H1 (cell line): ENCODE results near the gene DCAF17. TPM values are rescaled to one million over a fixed set of nuclear protein-coding genes. Genes with fewer than 3 reads are reported as not detected.

Experiments
- CEBPB ChIP-seq: IDR thresholded peaks from 2 replicates; pipeline ENCODE4 v1.6.1; 2012; ENCODE audit warnings: low read depth, low read length
- CTCF ChIP-seq, 3 experiments: IDR thresholded peaks; 1 replicate in 2 of 3; 2 replicates in 1 of 3; pipeline versions ENCODE4 v1.5.1 to v1.6.1; 2011; ENCODE audit warnings: low read length in 3 of 3, mild to moderate bottlenecking in 3 of 3, inconsistent platforms in 2 of 3, low read depth in 1 of 3, moderate library complexity in 1 of 3; ENCODE audit not compliant: insufficient read depth in 1 of 3; ENCODE audit errors: control extremely low read depth in 1 of 3
- HDAC6 ChIP-seq: IDR thresholded peaks from one replicate; pipeline ENCODE4 v1.7.1; 2012; ENCODE audit warnings: low read depth, mild to moderate bottlenecking, inconsistent platforms, low read length, moderate library complexity
- MAFK ChIP-seq: IDR thresholded peaks from 2 replicates; pipeline ENCODE4 v1.6.1; 2012; ENCODE audit warnings: low read depth, mild to moderate bottlenecking, improper control_type of control experiment, low read length
- POLR2A ChIP-seq, 2 experiments: IDR thresholded peaks; 1 replicate in 1 of 2; 2 replicates in 1 of 2; pipeline ENCODE4 v1.6.1; 2011; ENCODE audit warnings: low read depth in 2 of 2, low read length in 2 of 2, mild to moderate bottlenecking in 2 of 2; ENCODE audit errors: control extremely low read depth in 1 of 2
- POLR2AphosphoS5 ChIP-seq: IDR thresholded peaks from 2 replicates; pipeline ENCODE4 v1.6.1; 2011; ENCODE audit warnings: low read depth, low read length
- RBBP5 ChIP-seq: IDR thresholded peaks from 2 replicates; pipeline ENCODE4 v1.7.1; 2012; ENCODE audit warnings: low read depth, mild to moderate bottlenecking, inconsistent platforms, low read length, moderate library complexity, borderline replicate concordance
- TAF7 ChIP-seq: optimal IDR thresholded peaks from 2 replicates; pipeline ENCODE3; 2011; ENCODE audit warnings: low read depth, mild to moderate bottlenecking, inconsistent platforms, low read length, moderate library complexity, borderline replicate concordance
- TEAD4 ChIP-seq: IDR thresholded peaks from 2 replicates; pipeline ENCODE4 v1.6.1; 2012; ENCODE audit warnings: low read depth, low read length, inconsistent platforms, mixed read lengths
- polyA plus RNA-seq, 7 experiments: library from polyadenylated mRNA; depleted of rRNA in 3 of 7; stranded (reverse) in 5 of 7; unstranded in 2 of 7; fragments of >200 nt in 5 of 7; fragments of 200-250 nt in 2 of 7; gene quantifications; 1 replicate in 5 of 7; 2 replicates in 1 of 7; 4 replicates in 1 of 7; pipeline versions ENCODE4 v1.2.1 to v1.2.3, GENCODE V29; 2011 to 2013; ENCODE audit warnings: missing spikeins in 2 of 7, mixed read lengths in 2 of 7
- total RNA-seq: library from RNA; stranded (reverse); fragmentation: NEBNext Ultra II Directional; extraction: Animal tissue kit (Norgen Biotek cat#: 25700); gene quantifications from 2 replicates; pipeline ENCODE4 v1.2.1, GENCODE V29; 2021

Gene DCAF17
- total and polyA plus RNA-seq, 2 of the 8 experiments (the other 6 are each of a cell fraction or from before 2014, with no cell fraction given): 10.7 to 30.0 TPM

- TF ChIP-seq CTCF (IDR thresholded peaks at IDR 0.05; ENCODE audit: control extremely low read depth in 1 of 3, insufficient read depth in 1 of 3, low read depth in 1 of 3, low read length in 3 of 3) (no peak), POLR2A (IDR thresholded peaks at IDR 0.05; ENCODE audit: control extremely low read depth in 1 of 2, low read depth in 2 of 2, low read length in 2 of 2) (0 out of 3 replicates have a peak, but pooled peaks of 1 of the 2 experiments have one; percentile 25), TEAD4 (peak; percentile 97), CEBPB (0 out of 2 replicates have a peak, but pooled peaks have one; percentile 26), HDAC6 (no peak), TAF7 (no peak), POLR2AphosphoS5 (no peak), MAFK (no peak), RBBP5 (no peak)
- TF ChIP-seq, all 59 proteins: peak for 6
Measured at GRCh38 chr2:171482877-171483276, 48.9 kb downstream of the DCAF17 start (continued).
